HepG2 (cell line): ENCODE data around the gene YBX2. TPM values are rescaled to one million over a fixed set of nuclear protein-coding genes. Genes with fewer than 3 reads are reported as not detected.
A peak's percentile ranks its signal among the peaks of the same experiment; 100 is the strongest.

Experiments used
- ARNT ChIP-seq: fragments of 450-650 bp; IDR thresholded peaks from 2 replicates; pipeline ENCODE4 v1.6.1; 2017
- DPF2 ChIP-seq: sonication (generic); formaldehyde crosslinking; IDR thresholded peaks from 2 replicates; pipeline ENCODE4 v1.4.0; 2020; ENCODE audit warnings: mild to moderate bottlenecking, low read depth, missing genetic modification reagents, borderline replicate concordance
- EZH2 ChIP-seq: conservative IDR thresholded peaks from 2 replicates; pipeline ENCODE4 v1.6.1; 2012; ENCODE audit warnings: mild to moderate bottlenecking, low read depth, low read length, moderate library complexity
- IKZF4 ChIP-seq: sonication (generic); formaldehyde crosslinking; IDR thresholded peaks from 2 replicates; pipeline ENCODE4 v1.5.1; 2020; ENCODE audit warnings: borderline replicate concordance, mild to moderate bottlenecking, low read depth, missing genetic modification reagents; ENCODE audit errors: not compliant biosample characterization
- KDM3A ChIP-seq: IDR thresholded peaks from 2 replicates; pipeline ENCODE4 v1.6.1; 2018; ENCODE audit warnings: low read depth, missing compliant biosample characterization
- MED8 ChIP-seq: sonication (generic); formaldehyde crosslinking; IDR thresholded peaks from 2 replicates; pipeline ENCODE4 v1.8.1; 2023; ENCODE audit warnings: mild to moderate bottlenecking, missing genetic modification reagents; ENCODE audit not compliant: insufficient replicate concordance
- MTA3 ChIP-seq: sonication (generic); formaldehyde crosslinking; IDR thresholded peaks from 2 replicates; pipeline ENCODE4 v1.4.0; 2020; ENCODE audit warnings: missing genetic modification reagents
- NKX3-1 ChIP-seq: sonication (generic); formaldehyde crosslinking; IDR thresholded peaks from 2 replicates; pipeline ENCODE4 v1.5.0; 2020; ENCODE audit warnings: missing genetic modification reagents
- ONECUT2 ChIP-seq: sonication (generic); formaldehyde crosslinking; IDR thresholded peaks from 2 replicates; pipeline ENCODE4 v1.4.0; 2020; ENCODE audit warnings: missing genetic modification reagents
- PHF21A ChIP-seq: sonication (generic); formaldehyde crosslinking; IDR thresholded peaks from 2 replicates; pipeline ENCODE4 v1.5.0; 2020; ENCODE audit warnings: mild to moderate bottlenecking, missing genetic modification reagents
- RARA ChIP-seq: IDR thresholded peaks from 2 replicates; pipeline ENCODE4 v1.6.1; 2016; ENCODE audit warnings: missing genetic modification reagents, missing compliant biosample characterization
- ZEB1 ChIP-seq: IDR thresholded peaks from 2 replicates; pipeline ENCODE4 v1.6.1; 2012; ENCODE audit warnings: mild to moderate bottlenecking, low read depth, inconsistent platforms; ENCODE audit not compliant: insufficient replicate concordance
- ZNF619 ChIP-seq: sonication (generic); formaldehyde crosslinking; IDR thresholded peaks from 2 replicates; pipeline ENCODE4 v1.4.0; 2020; ENCODE audit warnings: mild to moderate bottlenecking, missing genetic modification reagents
- ZNF660 ChIP-seq: sonication (generic); formaldehyde crosslinking; IDR thresholded peaks from 2 replicates; pipeline ENCODE4 v1.5.1; 2020; ENCODE audit warnings: mild to moderate bottlenecking, low read depth, missing genetic modification reagents, borderline replicate concordance
- polyA plus RNA-seq, 8 experiments: library from polyadenylated mRNA; depleted of rRNA in 3 of 8; stranded (reverse) in 7 of 8; unstranded in 1 of 8; fragments of >200 nt; fragmentation: Illumina TruSeq in 4 of 8; extraction: Trizol in 4 of 8; gene quantifications; 2 replicates each; pipeline versions ENCODE4 v1.2.1 to v1.2.3, GENCODE V29; 2011 to 2016; ENCODE audit warnings: low read depth in 4 of 8, missing spikeins in 1 of 8, mixed read lengths in 1 of 8; ENCODE audit not compliant: insufficient read depth in 1 of 8
- total RNA-seq, 5 experiments: library from RNA; depleted of rRNA; stranded (reverse); fragments of >200 nt; fragmentation: Illumina TruSeq; extraction: Trizol; gene quantifications; 2 replicates each; pipeline ENCODE4 v1.2.3, GENCODE V29; 2016; ENCODE audit warnings: low read depth in 1 of 5
- TF ChIP-seq, protein P1 (sequence below): IDR thresholded peaks from 2 replicates; pipeline ENCODE4 v1.6.1; 2016
- TF ChIP-seq, protein P2 (sequence below): sonication (generic); formaldehyde crosslinking; IDR thresholded peaks from 2 replicates; pipeline ENCODE4 v1.4.0; 2020; ENCODE audit warnings: low read depth, mild to moderate bottlenecking, missing genetic modification reagents

YBX2 gene
- total and polyA plus RNA-seq, 2 of the 13 experiments (the other 11 are each of a cell fraction or from before 2014, with no cell fraction given), result 0.12 to 0.22 TPM

DNA sequence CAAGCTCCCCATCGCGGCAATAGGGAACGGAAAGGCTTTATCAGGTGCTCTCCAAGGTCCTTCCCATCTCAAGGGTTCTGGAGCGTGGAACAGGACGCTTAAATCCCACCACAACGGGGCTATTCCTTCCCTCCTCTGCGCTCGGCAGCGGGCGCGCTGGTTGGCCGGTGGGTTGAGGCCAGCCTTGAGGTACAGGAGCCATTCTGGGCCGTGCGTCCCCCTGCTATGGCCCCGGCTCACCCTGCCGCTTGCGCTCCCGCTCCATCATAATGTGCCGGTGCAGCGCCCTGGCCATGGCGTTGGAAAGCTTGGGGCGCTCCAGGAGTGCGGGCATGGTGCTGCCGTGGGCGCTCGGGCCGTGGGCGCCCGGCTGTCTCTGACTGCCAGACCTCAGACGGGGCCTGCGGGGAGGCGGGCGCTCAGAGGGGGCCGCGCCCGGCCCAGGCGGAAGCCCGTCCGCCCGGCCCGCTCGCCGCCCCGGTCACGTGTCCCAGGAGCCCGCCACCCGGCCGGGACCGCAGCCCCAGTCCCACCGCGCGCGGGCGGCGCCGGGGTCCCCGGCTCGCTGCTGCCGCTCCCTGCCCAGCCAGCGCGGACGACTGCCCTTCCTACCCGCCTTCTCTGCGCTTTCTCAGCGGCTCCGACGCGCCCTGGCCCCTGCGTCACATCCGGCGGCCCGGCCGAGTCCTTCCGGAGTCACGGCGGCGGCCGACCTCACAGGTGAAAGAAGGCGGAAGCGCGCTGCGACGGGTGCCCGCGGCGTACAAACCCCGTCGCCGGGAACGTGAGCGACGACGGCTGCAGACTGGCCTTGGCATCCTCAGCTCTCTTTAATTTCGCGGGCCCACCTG, 20.5 kb upstream of the YBX2 start, which contains the start of gene GPS2 (continued):
- TF ChIP-seq ZNF660 (CRISPR knock-in tag) (no peak), NKX3-1 (CRISPR knock-in tag) (0 out of 2 replicates have a peak, but pooled peaks have one; percentile 49), ZNF619 (no peak), MED8 (peak; percentile 21), KDM3A (peak; percentile 61; the same call in 1 of the 2 replicates), ONECUT2 (CRISPR knock-in tag) (0 out of 2 replicates have a peak, but pooled peaks have one; percentile 18), MTA3 (CRISPR knock-in tag) (no peak), ZEB1 (peak; percentile 31), PHF21A (peak; percentile 39; the same call in 1 of the 2 replicates), RARA (CRISPR knock-in tag) (0 out of 2 replicates have a peak, but pooled peaks have one; percentile 24), IKZF4 (CRISPR knock-in tag) (no peak), DPF2 (CRISPR knock-in tag) (no peak), ARNT (no peak), EZH2 (no peak)
- TF ChIP-seq, protein P1, sequence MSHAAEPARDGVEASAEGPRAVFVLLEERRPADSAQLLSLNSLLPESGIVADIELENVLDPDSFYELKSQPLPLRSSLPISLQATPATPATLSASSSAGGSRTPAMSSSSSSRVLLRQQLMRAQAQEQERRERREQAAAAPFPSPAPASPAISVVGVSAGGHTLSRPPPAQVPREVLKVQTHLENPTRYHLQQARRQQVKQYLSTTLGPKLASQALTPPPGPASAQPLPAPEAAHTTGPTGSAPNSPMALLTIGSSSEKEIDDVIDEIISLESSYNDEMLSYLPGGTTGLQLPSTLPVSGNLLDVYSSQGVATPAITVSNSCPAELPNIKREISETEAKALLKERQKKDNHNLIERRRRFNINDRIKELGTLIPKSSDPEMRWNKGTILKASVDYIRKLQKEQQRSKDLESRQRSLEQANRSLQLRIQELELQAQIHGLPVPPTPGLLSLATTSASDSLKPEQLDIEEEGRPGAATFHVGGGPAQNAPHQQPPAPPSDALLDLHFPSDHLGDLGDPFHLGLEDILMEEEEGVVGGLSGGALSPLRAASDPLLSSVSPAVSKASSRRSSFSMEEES (CRISPR knock-in tag), result peak; percentile 49; the same call in 1 of the 2 replicates
- TF ChIP-seq, protein P2, sequence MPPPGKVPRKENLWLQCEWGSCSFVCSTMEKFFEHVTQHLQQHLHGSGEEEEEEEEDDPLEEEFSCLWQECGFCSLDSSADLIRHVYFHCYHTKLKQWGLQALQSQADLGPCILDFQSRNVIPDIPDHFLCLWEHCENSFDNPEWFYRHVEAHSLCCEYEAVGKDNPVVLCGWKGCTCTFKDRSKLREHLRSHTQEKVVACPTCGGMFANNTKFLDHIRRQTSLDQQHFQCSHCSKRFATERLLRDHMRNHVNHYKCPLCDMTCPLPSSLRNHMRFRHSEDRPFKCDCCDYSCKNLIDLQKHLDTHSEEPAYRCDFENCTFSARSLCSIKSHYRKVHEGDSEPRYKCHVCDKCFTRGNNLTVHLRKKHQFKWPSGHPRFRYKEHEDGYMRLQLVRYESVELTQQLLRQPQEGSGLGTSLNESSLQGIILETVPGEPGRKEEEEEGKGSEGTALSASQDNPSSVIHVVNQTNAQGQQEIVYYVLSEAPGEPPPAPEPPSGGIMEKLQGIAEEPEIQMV (CRISPR knock-in tag), result peak; percentile 65; the same call in 1 of the 2 replicates
